Esophagus (tissue), 2 donors: ENCODE data around the gene CCDC87. TPM values are rescaled to one million over a fixed set of nuclear protein-coding genes. Genes with fewer than 3 reads are reported as not detected.
"Not testable (repeated sequence)": the region's sequence is repeated elsewhere in the genome, so short reads cannot be mapped to it uniquely, and the experiment has no call there.

ENCODE experiments used
- H3K27ac ChIP-seq, 2 donors: one replicate each; pipeline ENCODE4 v1.5.1; 2013; ENCODE audit warnings: low read depth in 2 of 2, mild to moderate bottlenecking in 2 of 2, inconsistent platforms in 1 of 2, low read length in 1 of 2, moderate library complexity in 1 of 2
- H3K27me3 ChIP-seq, 2 donors: one replicate each; pipeline ENCODE4 v1.6.1; 2013; ENCODE audit warnings: low read length in 2 of 2, control low read depth in 1 of 2, mild to moderate bottlenecking in 1 of 2; ENCODE audit not compliant: insufficient read depth in 2 of 2, control insufficient read depth in 1 of 2
- H3K36me3 ChIP-seq, 2 donors: one replicate each; pipeline ENCODE4 v1.6.1; 2013; ENCODE audit warnings: low read length in 1 of 2; ENCODE audit not compliant: control insufficient read depth in 2 of 2, insufficient read depth in 2 of 2
- H3K4me1 ChIP-seq, 2 donors: one replicate each; pipeline ENCODE4 v1.6.1; 2013; ENCODE audit warnings: low read length in 1 of 2; ENCODE audit not compliant: control insufficient read depth in 2 of 2, insufficient read depth in 2 of 2
- H3K4me3 ChIP-seq, 2 donors: one replicate each; pipeline ENCODE4 v1.5.1; 2013; ENCODE audit warnings: low read length in 2 of 2, mild to moderate bottlenecking in 2 of 2, low read depth in 1 of 2, moderate library complexity in 1 of 2
- H3K9me3 ChIP-seq, 2 donors: one replicate each; pipeline ENCODE4 v1.6.1; 2013; ENCODE audit warnings: mild to moderate bottlenecking in 2 of 2, low read depth in 1 of 2, low read length in 1 of 2, moderate library complexity in 1 of 2; ENCODE audit not compliant: control insufficient read depth in 2 of 2, insufficient read depth in 1 of 2
- WGBS, 2 donors: extraction: QIAGEN DNeasy Blood & Tissue Kit; methylation state at CpG; one replicate each; pipeline ENCODE4 v1.1.7; 2013; 5-methylcytosine and 5-hydroxymethylcytosine counted together
- polyA plus RNA-seq, 2 donors: library from polyadenylated mRNA; stranded (reverse); fragments of 200-250 nt; gene quantifications; one replicate each; pipeline ENCODE4 v1.2.3, GENCODE V29; 2013
- donor health status: healthy with polysubstance abuse.
- donor health status: Bipolar disorder and iron deficiency.

The CCDC87 gene
- polyA plus RNA-seq, 2 donors: 0.09 to 0.12 TPM

GRCh38 chr11:66589996-66590675 lies 2.7 kb downstream of the CCDC87 start:
- Histone ChIP-seq H3K4me1 (peaks cover 2 to 17% of the 10 kb centered on the region in 2 donors), H3K9me3 (no peaks in the 10 kb centered on the region), H3K27me3 (no peaks in the 10 kb centered on the region), H3K36me3 (no peaks in the 10 kb centered on the region), H3K27ac (no peak overlapping the region), H3K4me3 (no peak overlapping the region)
- WGBS, 2 donors: 94% methylated on average over 7 of the region's 7 CpGs

GRCh38 chr11:66589315-66589714 lies 3.5 kb downstream of the CCDC87 start:
- H3K9me3 ChIP-seq, H3K27ac ChIP-seq, H3K27me3 ChIP-seq, H3K4me3 ChIP-seq, H3K36me3 ChIP-seq: not testable (repeated sequence)
- H3K4me1 ChIP-seq: peaks cover 2 to 12% of the 10 kb centered on the region in 2 donors
- WGBS, 2 donors: 67 to 73% methylated on average over 2 of the region's 2 CpGs

DNA sequence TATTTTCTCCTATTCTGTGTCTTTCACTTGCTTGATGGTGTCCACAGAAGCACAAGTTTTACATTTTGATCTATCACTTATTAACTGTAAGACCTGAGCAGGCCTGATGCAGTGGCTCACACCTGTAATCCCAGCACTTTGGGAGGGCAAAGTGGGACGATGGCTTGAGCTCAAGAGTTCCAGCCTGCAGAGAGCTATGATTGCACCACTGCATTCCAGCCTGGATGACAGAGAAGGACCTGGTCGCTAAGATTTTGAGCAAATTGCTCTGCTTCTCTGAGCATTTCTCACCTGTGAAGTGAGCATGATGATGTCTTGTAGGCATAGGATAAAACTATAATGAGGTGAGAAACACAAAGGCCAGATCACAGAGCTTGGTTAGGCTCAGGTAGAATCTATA lies 6.7 kb downstream of the CCDC87 start:
- H3K9me3 ChIP-seq: no peaks in the 10 kb centered on the region
- WGBS, 2 donors: 55 to 65% methylated on average over 2 of the region's 2 CpGs

GRCh38 chr11:66585447-66585846 lies 7.4 kb downstream of the CCDC87 start:
- H3K27me3 ChIP-seq, H3K4me3 ChIP-seq, H3K27ac ChIP-seq, H3K36me3 ChIP-seq, H3K4me1 ChIP-seq, H3K9me3 ChIP-seq: not testable (repeated sequence)
- 86 to 93% methylated on average over 1 of the region's 1 CpG for WGBS, 2 donors

More for the DNA sequence above, 6.7 kb downstream of the CCDC87 start:
- H3K27me3 ChIP-seq: no peaks in the 10 kb centered on the region
- H3K4me1 ChIP-seq: no peaks in the 10 kb centered on the region
- H3K4me3 ChIP-seq: no peak overlapping the region
- no peak overlapping the region for H3K27ac ChIP-seq
- H3K36me3 ChIP-seq: no peaks in the 10 kb centered on the region

- not testable (repeated sequence) for H3K4me1 ChIP-seq, H3K27ac ChIP-seq, H3K9me3 ChIP-seq, H3K27me3 ChIP-seq, H3K36me3 ChIP-seq, H3K4me3 ChIP-seq
- WGBS, 2 donors: 72 to 80% methylated on average over 3 of the region's 3 CpGs
These were observed 10.2 kb downstream of the CCDC87 start for GRCh38 chr11:66582565-66583147.

DNA sequence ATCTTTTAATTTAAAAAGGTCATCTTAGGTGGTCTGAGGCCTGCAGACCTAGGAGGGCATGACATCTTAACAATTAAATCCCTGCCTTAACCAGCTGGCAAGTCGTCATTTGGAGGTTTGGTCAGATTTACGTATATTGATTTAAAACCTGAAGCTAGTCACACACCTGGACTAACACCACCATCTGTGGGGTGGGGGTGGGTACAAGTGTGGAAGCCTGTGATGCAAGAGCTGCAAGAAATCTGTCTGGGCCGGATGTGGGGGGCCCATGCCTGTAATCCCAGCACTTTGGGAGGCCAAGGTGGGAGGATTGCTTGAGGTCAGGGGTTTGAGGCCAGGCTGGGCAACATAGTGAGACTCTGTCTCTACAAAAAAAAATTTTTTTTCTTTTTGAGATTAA lies 11.6 kb downstream of the CCDC87 start:
- 79 to 84% methylated on average over 3 of the region's 3 CpGs for WGBS, 2 donors
- Histone ChIP-seq H3K4me1 (no peaks in the 10 kb centered on the region), H3K4me3 (no peak overlapping the region), H3K27me3 (no peaks in the 10 kb centered on the region), H3K27ac (no peak overlapping the region), H3K36me3 (no peaks in the 10 kb centered on the region), H3K9me3 (no peaks in the 10 kb centered on the region)

DNA sequence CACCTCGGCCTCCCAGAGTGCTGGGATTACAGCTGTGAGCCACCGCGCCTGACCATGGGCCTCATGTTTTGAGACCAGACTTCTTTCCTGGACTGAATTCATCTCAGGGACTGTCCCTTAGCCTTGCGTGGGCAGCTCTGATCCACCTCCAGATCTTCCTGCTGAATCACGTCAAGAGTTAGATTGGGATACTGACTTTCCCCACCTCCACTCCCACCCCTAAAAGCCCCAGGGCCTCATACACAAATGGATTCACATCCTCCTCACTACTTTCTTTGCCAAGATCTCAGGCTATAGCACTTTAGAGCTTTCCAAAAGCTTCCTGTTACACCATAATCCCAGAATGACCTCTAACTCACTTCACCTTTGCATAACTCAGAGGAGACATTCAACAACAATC lies 12.1 kb downstream of the CCDC87 start:
- H3K4me3 ChIP-seq: no peak overlapping the region
- no peaks in the 10 kb centered on the region for H3K9me3 ChIP-seq
- H3K36me3 ChIP-seq: no peaks in the 10 kb centered on the region
- 69 to 81% methylated on average over 5 of the region's 5 CpGs for WGBS, 2 donors
- no peaks in the 10 kb centered on the region for H3K4me1 ChIP-seq
- H3K27ac ChIP-seq: no peak overlapping the region
- no peaks in the 10 kb centered on the region for H3K27me3 ChIP-seq

GRCh38 chr11:66579017-66579606 lies 13.8 kb downstream of the CCDC87 start:
- no peak overlapping the region for H3K27ac ChIP-seq
- H3K4me3 ChIP-seq: no peak overlapping the region
- no peaks in the 10 kb centered on the region for H3K4me1 ChIP-seq
- H3K36me3 ChIP-seq: no peaks in the 10 kb centered on the region
- WGBS, 2 donors: 18 to 19% methylated on average over 25 of the region's 25 CpGs
- no peaks in the 10 kb centered on the region for H3K27me3 ChIP-seq
- H3K9me3 ChIP-seq: no peaks in the 10 kb centered on the region

DNA sequence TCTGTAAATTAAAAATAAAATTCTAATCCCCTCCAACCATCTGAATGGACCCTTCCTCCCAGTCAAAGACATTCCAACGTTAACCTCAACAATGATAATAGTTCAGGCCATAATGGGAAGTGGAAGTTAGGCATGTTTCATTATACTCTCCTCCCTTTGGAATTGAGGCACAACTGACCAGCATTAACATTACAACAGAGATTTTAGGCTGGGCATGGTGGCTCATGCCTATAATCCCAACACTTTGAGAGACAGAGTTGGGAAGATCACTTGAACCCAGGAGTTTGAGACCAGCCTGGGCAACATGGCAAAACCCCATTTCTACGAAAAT lies 22.0 kb downstream of the CCDC87 start:
- Histone ChIP-seq H3K27ac (no peak overlapping the region), H3K4me1 (peaks cover 5 to 9% of the 10 kb centered on the region in 2 donors), H3K9me3 (no peaks in the 10 kb centered on the region), H3K4me3 (no peak overlapping the region), H3K27me3 (no peaks in the 10 kb centered on the region), H3K36me3 (no peaks in the 10 kb centered on the region)
- WGBS, 2 donors: 73 to 79% methylated on average over 2 of the region's 2 CpGs
